Ishikawa (cell line): ENCODE data around the gene ESYT2.

Source experiments
- CEBPB ChIP-seq: IDR thresholded peaks from 2 replicates; pipeline ENCODE4 v1.6.1; 2012
- CREB1 ChIP-seq: IDR thresholded peaks from 2 replicates; pipeline ENCODE4 v1.6.1; 2012; ENCODE audit warnings: low read depth
- EGR1 ChIP-seq: IDR thresholded peaks from 2 replicates; pipeline ENCODE4 v1.6.1; 2012
- EP300 ChIP-seq: IDR thresholded peaks from 2 replicates; pipeline ENCODE4 v1.6.1; 2012; ENCODE audit warnings: borderline replicate concordance
- FOXM1 ChIP-seq: IDR thresholded peaks from 2 replicates; pipeline ENCODE4 v1.6.1; 2012; ENCODE audit warnings: low read depth, borderline replicate concordance
- MAX ChIP-seq: IDR thresholded peaks from 2 replicates; pipeline ENCODE4 v1.6.1; 2012
- NFIC ChIP-seq: IDR thresholded peaks from 2 replicates; pipeline ENCODE4 v1.6.1; 2012
- RAD21 ChIP-seq: IDR thresholded peaks from 2 replicates; pipeline ENCODE4 v1.6.1; 2012; ENCODE audit warnings: low read depth
- REST ChIP-seq: IDR thresholded peaks from 2 replicates; pipeline ENCODE4 v1.6.1; 2012; ENCODE audit warnings: low read depth, mild to moderate bottlenecking
- TAF1 ChIP-seq: IDR thresholded peaks from 2 replicates; pipeline ENCODE4 v1.6.1; 2012; ENCODE audit warnings: low read depth, mild to moderate bottlenecking
- TCF12 ChIP-seq: IDR thresholded peaks from 2 replicates; pipeline ENCODE4 v1.6.1; 2012; ENCODE audit warnings: low read depth
- TEAD4 ChIP-seq: IDR thresholded peaks from 2 replicates; pipeline ENCODE4 v1.6.1; 2012
- USF1 ChIP-seq: IDR thresholded peaks from 2 replicates; pipeline ENCODE4 v1.6.1; 2012
- YY1 ChIP-seq: IDR thresholded peaks from 2 replicates; pipeline ENCODE4 v1.6.1; 2012; ENCODE audit warnings: low read depth
- ZBTB7A ChIP-seq: IDR thresholded peaks from 2 replicates; pipeline ENCODE4 v1.6.1; 2012; ENCODE audit warnings: low read depth

ESYT2 gene

GRCh38 chr7:158702944-158703343, 126.4 kb downstream of the ESYT2 start:
- no peak for TF ChIP-seq RAD21
- TF ChIP-seq REST = no peak
- no peak for TF ChIP-seq YY1
- TF ChIP-seq NFIC = no peak
- no peak for TF ChIP-seq TAF1
- TF ChIP-seq ZBTB7A = no peak
- TF ChIP-seq EP300 = no peak
- no peak for TF ChIP-seq CREB1
- TF ChIP-seq CEBPB = no peak
- no peak for TF ChIP-seq USF1
- no peak for TF ChIP-seq FOXM1
- no peak for TF ChIP-seq TEAD4
- no peak for TF ChIP-seq MAX
- no peak for TF ChIP-seq EGR1
- TF ChIP-seq TCF12 = no peak

GRCh38 chr7:158702196-158702595, 127.1 kb downstream of the ESYT2 start:
- no peak for TF ChIP-seq NFIC

GRCh38 chr7:158700008-158700407, 129.3 kb downstream of the ESYT2 start:
- TF ChIP-seq MAX (no peak), FOXM1 (no peak), EP300 (no peak), EGR1 (no peak), TAF1 (no peak), CREB1 (no peak), NFIC (no peak), CEBPB (no peak), REST (no peak), RAD21 (no peak), YY1 (no peak), TCF12 (no peak), ZBTB7A (no peak), TEAD4 (no peak), USF1 (no peak)

GRCh38 chr7:158699341-158699740, 130.0 kb downstream of the ESYT2 start:
- no peak for TF ChIP-seq EGR1

GRCh38 chr7:158698657-158699195, 130.6 kb downstream of the ESYT2 start:
- no peak for TF ChIP-seq MAX
- no peak for TF ChIP-seq TEAD4
- no peak for TF ChIP-seq ZBTB7A
- no peak for TF ChIP-seq EP300
- no peak for TF ChIP-seq REST
- TF ChIP-seq TCF12 = no peak
- TF ChIP-seq TAF1 = no peak
- TF ChIP-seq NFIC = no peak
- no peak for TF ChIP-seq CREB1
- no peak for TF ChIP-seq FOXM1
- TF ChIP-seq RAD21 = no peak
- no peak for TF ChIP-seq YY1
- no peak for TF ChIP-seq CEBPB
- no peak for TF ChIP-seq EGR1
- no peak for TF ChIP-seq USF1
